DMS79 (cell line): ENCODE results near the gene ABLIM3.

ENCODE experiments used
- DNase-seq: peaks from one replicate; lab custom pipeline; 2025; lab: John Stamatoyannopoulos, UW

Gene ABLIM3

DNA sequence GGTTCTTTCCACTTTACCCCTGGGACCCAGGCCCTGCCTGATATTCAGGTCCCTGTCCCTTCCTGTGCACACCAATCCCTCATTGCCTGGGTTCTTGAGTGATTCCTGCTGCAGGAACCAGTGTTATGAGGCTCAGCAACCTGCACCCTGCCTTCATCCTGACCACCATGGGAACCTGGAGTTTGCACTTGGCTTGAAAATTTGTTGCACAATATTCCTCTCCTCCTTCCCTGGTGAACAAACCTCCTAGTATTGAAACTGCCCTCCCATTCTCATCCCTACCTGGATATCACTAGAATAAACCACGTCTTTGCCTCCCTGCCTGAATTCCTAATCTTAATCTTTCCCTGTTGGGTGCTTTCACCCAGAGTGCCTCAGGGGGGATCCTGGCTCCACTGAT is 78.3 kb downstream of the ABLIM3 start:
- no peak for DNase-seq

DNA sequence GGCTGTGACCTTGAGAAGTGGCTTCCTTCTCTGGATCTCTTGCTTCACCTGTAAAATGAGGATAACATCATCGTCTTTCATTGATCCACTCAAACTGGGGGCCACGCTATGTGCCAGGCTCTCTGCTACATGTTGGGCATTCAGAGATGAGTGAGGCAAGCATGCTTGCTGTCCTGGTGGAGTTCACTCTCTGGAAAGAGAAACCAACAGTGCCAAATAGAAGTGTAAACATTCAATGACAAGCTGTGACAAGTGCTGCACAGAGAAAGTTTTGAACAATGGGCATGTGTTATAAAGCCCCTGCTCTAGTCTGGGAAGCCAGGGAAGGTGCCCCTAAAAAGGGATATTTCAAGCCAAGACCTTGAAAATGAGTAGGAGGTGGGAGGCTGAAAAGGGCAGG is 79.5 kb downstream of the ABLIM3 start:
- no peak for DNase-seq

- DNase-seq: no peak
These were observed 80.0 kb downstream of the ABLIM3 start for GRCh38 chr5:149221326-149221725.

GRCh38 chr5:149221731-149222342 is 80.5 kb downstream of the ABLIM3 start:
- DNase-seq: no peak

DNA sequence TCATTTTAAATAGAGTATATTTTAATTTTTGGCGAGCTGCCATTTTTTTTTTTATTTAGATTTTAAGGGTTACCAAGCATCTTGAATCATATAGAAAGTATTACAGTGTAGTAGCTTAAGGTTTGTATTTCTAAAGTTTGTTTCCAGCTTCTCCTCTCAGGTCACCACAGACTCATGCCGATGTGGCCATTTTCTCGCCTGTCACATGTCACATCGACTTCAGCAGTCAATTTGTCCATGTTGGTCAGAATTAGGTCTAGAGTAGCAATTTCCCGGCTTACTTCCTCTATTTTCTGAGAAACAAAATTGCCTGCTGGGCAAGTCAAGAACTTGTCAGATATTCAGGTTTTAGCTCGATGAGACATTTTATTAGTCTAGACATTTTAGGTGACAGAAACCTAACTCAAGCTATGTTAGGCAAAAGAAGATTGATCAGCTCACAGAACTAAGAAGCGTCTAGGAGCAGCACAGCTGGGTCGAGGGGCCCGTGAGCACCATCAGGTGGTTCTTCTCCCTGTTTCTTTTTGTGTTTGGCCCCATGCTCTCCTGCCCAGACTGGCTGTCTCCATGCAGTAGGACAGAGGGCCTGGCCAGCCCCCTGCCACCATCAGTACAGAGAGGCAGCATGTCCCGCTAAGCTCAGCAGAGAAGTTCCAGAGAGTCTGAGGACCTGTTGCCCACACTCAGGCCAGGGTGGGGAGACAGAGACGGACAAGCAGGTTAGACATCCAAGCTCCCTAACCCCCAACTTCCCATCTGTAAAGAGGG is 82.0 kb downstream of the ABLIM3 start:
- no peak for DNase-seq

DNA sequence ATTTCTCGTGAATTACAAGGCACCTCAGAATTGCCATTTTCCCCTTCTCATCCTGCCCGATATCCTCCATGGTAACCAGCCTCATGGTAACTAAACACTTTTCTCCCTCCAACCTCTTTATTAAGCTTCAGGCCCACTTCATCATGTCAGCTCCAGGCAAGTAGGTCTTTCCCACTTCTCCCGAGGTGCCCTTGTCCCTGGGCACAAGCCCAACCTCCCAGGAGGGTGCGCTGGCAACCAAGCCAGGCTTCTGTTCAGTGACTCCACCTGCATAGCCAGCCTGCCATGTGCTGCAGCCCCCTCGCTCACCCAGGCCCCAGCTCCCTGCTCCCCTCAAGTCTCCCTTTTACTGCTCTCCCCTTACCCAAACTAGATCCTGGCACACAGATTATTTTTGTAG is 83.0 kb downstream of the ABLIM3 start:
- DNase-seq: peak; percentile 49

- DNase-seq: no peak
These were observed 86.0 kb downstream of the ABLIM3 start for GRCh38 chr5:149227168-149227826.

- DNase-seq: no peak
These were observed 87.5 kb downstream of the ABLIM3 start for GRCh38 chr5:149228618-149229297.

DNA sequence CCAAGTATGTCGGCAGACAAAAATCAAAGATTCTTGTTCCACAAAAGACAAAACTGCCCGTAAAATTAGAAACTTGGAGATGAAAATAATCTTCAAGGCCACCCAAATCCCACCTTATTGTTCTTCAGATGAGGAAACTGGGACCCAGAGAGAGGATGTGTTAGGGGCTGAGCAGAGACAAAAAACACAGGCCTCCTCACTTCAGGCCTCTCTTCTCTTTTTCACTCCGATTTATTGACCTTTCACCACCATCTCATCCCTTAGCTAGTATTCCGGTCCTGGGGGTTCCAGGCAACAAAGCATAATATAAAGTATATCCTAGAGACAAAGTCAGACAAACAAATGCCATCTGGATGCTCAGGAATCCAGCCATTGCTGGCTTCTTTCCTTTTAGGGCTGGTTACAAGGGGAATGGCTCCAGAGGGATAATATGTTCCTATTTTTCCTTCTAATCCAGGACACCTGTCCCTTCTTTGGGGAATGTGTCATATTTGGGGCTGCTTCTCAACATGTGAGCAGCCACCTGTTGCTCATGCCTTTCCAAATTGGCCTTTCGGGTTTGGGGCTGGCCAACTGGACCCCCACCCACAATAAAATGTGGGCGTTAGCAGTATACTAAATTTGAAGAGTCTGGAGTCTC is 88.1 kb downstream of the ABLIM3 start:
- DNase-seq: no peak

DNA sequence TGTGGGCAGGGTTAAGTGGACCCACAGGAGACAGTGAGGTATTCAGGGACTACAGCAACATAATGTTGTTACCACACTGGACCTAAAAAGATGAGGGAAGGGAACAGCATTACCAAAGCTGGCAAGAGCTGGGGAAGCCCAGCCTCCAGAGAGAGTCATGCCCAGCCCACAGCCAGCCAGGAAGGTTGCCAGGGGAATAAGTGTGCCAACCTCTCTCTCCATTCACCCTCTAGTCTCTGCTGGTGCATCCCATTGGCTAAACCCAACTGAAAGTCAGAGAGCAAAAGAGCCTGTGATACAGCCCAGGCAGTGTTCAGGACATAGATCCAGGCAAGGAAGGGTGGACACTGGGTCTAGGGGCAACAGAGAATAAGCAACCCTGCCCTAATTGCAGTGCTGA is 94.5 kb downstream of the ABLIM3 start:
- DNase-seq: no peak

- no peak for DNase-seq
These were observed 96.4 kb downstream of the ABLIM3 start for GRCh38 chr5:149237662-149238061.

DNA sequence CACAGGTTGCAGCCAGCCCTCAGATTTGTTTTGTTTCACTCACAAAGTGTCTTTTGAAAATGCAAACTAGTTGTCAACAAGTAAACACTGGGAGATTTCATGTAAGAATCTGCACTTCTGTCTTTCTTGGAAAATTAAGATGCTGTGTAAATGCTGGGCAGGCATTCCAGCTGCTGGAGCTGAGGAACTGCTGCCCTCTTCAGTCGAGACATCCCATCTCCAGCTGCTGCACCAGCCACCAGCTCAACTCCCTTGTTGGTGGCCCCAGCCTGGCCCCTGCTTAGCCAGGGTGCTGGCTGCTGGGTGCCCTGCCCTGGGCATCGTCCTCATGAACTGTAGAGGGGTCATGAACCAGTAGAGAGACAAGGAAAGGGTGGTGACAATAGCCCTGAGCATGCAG is 97.2 kb downstream of the ABLIM3 start:
- no peak for DNase-seq

- DNase-seq: no peak
These were observed 98.6 kb downstream of the ABLIM3 start for GRCh38 chr5:149239917-149240316.

- DNase-seq: no peak
These were observed 99.2 kb downstream of the ABLIM3 start for GRCh38 chr5:149240354-149240998.

DNA sequence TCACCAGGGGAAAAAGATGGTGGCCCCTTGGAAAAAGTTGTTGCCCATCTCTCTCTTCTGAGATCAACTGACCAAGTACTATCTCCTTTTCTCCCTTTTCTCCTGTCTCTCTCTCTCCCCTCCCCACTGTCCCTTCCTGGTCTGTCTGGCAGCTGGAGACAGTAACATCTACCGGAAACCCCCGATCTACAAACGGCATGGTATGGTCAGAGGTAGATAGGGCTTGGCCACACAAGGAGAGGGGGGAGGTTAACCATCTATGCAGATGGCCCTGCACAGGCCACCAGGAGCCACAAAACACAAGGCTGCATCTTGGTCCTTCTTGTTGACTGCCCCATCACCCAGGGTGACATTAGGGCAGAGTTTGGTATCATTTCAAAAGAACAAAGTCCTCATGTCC is 101.0 kb downstream of the ABLIM3 start:
- DNase-seq: no peak

DNA sequence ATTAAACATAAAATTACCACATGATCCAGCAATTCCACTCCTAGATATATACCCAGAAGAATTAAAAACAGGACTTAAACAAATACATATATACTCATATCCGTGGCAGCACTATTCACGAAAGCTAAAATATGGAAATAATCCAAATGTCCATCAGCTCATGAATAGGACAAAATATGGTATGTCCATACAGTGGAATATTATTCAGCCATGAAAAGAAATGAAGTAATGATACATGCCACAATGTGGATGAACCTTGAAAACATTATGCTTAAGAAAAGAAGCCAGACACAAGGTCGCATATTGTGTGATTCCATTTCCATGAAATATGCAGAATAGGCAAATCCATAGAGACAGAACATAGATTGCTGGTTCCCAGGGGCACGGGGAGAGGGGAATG is 105.6 kb downstream of the ABLIM3 start:
- no peak for DNase-seq

- no peak for DNase-seq
These were observed 106.4 kb downstream of the ABLIM3 start for GRCh38 chr5:149247726-149248125.

- DNase-seq: no peak
These were observed 110.3 kb downstream of the ABLIM3 start for GRCh38 chr5:149251546-149251945.

DNA sequence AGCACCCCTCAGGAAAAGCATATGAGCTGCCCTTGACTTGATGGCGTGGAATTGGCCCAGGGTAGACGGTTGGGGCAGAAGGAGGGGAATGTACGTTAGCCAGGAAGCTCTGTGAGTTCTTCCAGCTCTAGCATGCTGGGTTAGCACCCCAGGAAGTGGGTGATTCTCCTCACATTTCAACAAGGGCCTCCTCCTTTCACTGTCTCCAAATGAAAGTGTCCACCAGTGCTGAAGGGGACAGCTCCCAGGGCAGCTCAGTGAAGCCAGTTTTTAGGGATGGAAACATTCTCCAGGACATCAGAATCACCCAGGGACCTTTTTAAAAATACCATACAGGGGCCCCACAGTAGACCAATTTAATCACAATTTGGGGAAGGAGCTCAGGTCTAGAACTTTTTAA is 113.2 kb downstream of the ABLIM3 start:
- DNase-seq: no peak

DNA sequence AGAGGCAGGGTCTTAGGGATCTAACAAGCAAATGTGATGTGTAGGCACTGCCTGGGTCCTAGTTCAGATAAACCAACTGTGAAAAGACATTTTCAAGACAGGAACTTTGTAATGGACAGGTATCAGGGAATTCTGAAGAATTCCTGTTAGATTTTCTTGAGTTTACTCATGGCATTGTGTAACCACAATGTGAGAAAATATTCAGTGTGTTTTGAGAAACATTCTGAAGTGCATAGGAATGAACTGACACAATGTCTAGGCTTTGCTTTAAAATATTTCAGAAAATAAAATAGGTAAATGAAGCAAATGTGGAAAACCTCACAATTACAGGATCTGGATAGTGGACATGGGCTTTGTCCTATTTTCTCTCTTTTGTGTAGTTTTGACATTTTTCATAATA is 115.2 kb downstream of the ABLIM3 start:
- no peak for DNase-seq

- DNase-seq: no peak
These were observed 115.8 kb downstream of the ABLIM3 start for GRCh38 chr5:149257131-149257530.
